ENCODE results near the gene RNPEP. TPM values are rescaled to one million over a fixed set of nuclear protein-coding genes. Genes with fewer than 3 reads are reported as not detected.
"Not testable (repeated sequence)": the region's sequence is repeated elsewhere in the genome, so short reads cannot be mapped to it uniquely, and the experiment has no call there.

The RNPEP gene
- total RNA-seq, 6 donors from 2014 or later: 67.7 to 116 (median 76.5) TPM

DNA sequence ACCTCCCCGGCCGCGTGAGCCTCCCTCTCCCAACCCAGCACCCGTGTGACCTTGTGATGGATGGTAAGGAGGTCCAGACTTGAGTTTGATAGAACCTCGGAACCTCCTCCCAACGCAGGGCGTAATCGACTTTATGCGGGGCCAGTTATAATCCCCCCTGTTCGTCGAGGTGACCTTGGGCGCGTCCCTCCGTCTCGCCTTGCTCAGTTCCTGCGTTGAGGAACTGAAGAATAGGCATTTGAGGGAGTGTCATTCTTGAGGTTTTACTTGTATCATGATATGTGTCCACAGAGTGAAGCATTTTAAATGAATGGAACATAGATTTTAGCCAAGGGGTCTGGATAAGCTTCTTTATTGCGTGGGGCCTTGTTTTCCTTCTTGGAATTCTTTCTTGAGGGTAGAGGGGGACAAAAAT lies 26.7 kb upstream of the RNPEP start:
- Histone ChIP-seq H3K27ac (peak overlapping the region; percentile 89 to 92 (median 90)), H3K4me3 (peak overlapping the region; percentile 76 to 98 (median 92)), H3K4me1 (peaks cover 9 to 21% (median 15%) of the 10 kb centered on the region in 4 donors), H3K9me3 (no peaks in the 10 kb centered on the region), H3K27me3 (no peaks in the 10 kb centered on the region), H3K36me3 (peaks cover 0 to 38% (median 24%) of the 10 kb centered on the region in 4 donors)
- ATAC-seq (ENCODE audit: low FRiP score in 2 of 2) (peak; percentile 76 to 82), DNase-seq (no peak)
- WGBS, 2 donors: 0 to 1% methylated on average over 4 to 17 of the region's 17 CpGs
- no peak for TF ChIP-seq CTCF (IDR thresholded peaks at IDR 0.05)
- TF ChIP-seq EP300 (IDR thresholded peaks at IDR 0.05): no peak
- TF ChIP-seq POLR2A (IDR thresholded peaks at IDR 0.05): peak in 1 of 4 donors; percentile 14
- no peak for TF ChIP-seq POLR2AphosphoS5 (IDR thresholded peaks at IDR 0.05)

DNA sequence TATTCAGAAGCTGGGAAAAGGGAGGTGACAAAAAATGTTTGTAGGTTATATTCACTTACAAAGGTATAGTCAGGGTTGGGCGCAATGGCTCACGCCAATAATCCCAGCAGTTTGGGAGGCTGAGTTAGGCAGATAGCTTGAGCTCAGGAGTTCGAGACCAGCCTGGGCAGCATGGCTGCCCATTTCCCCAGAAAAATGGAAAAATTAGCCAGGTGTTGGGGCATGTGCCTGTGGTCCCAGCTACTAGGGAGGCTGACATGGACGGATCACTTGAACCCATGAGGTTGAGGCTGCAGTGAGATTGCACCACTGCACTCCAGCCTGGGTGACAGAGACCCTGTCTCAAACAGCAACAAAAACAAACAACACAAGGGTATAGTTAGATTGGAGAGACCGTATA lies 24.1 kb upstream of the RNPEP start:
- Histone ChIP-seq H3K27ac (no peak overlapping the region), H3K4me1 (peaks cover 9 to 21% (median 15%) of the 10 kb centered on the region in 4 donors), H3K9me3 (no peaks in the 10 kb centered on the region), H3K36me3 (peaks cover 7 to 64% (median 42%) of the 10 kb centered on the region in 4 donors), H3K27me3 (no peaks in the 10 kb centered on the region), H3K4me3 (no peak overlapping the region)
- DNase-seq (no peak), ATAC-seq (ENCODE audit: low FRiP score in 2 of 2) (no peak)
- 89% methylated on average over 5 of the region's 5 CpGs for WGBS, 2 donors
- TF ChIP-seq POLR2A (IDR thresholded peaks at IDR 0.05) (no peak), EP300 (IDR thresholded peaks at IDR 0.05) (no peak), POLR2AphosphoS5 (IDR thresholded peaks at IDR 0.05) (no peak), CTCF (IDR thresholded peaks at IDR 0.05) (no peak)

DNA sequence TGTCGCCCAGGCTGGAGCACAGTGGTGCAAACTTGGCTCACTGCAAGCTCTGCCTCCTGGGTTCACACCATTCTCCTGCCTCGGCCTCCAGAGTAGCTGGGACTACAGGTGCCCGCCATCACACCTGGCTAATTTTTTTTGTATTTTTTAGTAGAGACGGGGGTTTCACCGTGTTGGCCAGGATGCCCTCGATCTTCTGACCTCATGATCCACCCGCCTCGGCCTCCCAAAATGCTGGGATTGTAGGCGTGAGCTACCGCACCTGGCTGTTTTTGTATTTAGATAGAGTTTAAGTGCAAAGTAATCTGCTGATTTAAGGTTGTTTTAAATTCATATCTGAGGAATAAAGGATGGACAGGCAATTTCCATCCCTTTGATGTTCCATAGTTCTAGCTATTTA lies 20.1 kb upstream of the RNPEP start:
- H3K4me3 ChIP-seq; H3K27me3 ChIP-seq; H3K9me3 ChIP-seq; H3K4me1 ChIP-seq; ATAC-seq (ENCODE audit: low FRiP score in 2 of 2); H3K27ac ChIP-seq; DNase-seq: not testable (repeated sequence)
- H3K36me3 ChIP-seq: peaks cover 22 to 97% (median 72%) of the 10 kb centered on the region in 4 donors
- WGBS, 2 donors: 92 to 97% methylated on average over 10 of the region's 10 CpGs

GRCh38 chr1:201964261-201964660 lies 18.2 kb upstream of the RNPEP start:
- peaks cover 22 to 97% (median 70%) of the 10 kb centered on the region in 4 donors for H3K36me3 ChIP-seq
- no peak for DNase-seq
- WGBS, 2 donors: 89 to 97% methylated on average over 1 of the region's 1 CpG

GRCh38 chr1:201966171-201966570 lies 16.3 kb upstream of the RNPEP start:
- 92 to 96% methylated on average over 5 of the region's 5 CpGs for WGBS, 2 donors
- Histone ChIP-seq H3K4me1 (no peaks in the 10 kb centered on the region), H3K27ac (no peak overlapping the region), H3K27me3 (no peaks in the 10 kb centered on the region), H3K4me3 (no peak overlapping the region), H3K9me3 (no peaks in the 10 kb centered on the region), H3K36me3 (peaks cover 30 to 97% (median 73%) of the 10 kb centered on the region in 4 donors)
- ATAC-seq (ENCODE audit: low FRiP score in 2 of 2): no peak
- TF ChIP-seq POLR2AphosphoS5 (IDR thresholded peaks at IDR 0.05) (no peak), CTCF (IDR thresholded peaks at IDR 0.05) (no peak), EP300 (IDR thresholded peaks at IDR 0.05) (no peak), POLR2A (IDR thresholded peaks at IDR 0.05) (no peak)
- DNase-seq: no peak

More at GRCh38 chr1:201964261-201964660, 18.2 kb upstream of the RNPEP start:
- no peaks in the 10 kb centered on the region for H3K9me3 ChIP-seq
- no peaks in the 10 kb centered on the region for H3K4me1 ChIP-seq
- ATAC-seq (ENCODE audit: low FRiP score in 2 of 2): no peak
- TF ChIP-seq POLR2AphosphoS5 (IDR thresholded peaks at IDR 0.05) (no peak), POLR2A (IDR thresholded peaks at IDR 0.05) (no peak), CTCF (IDR thresholded peaks at IDR 0.05) (no peak), EP300 (IDR thresholded peaks at IDR 0.05) (no peak)
- no peak overlapping the region for H3K27ac ChIP-seq
- no peak overlapping the region for H3K4me3 ChIP-seq
- no peaks in the 10 kb centered on the region for H3K27me3 ChIP-seq

Data from upper lobe of left lung (tissue), 6 donors.